Measurements from ENCODE around the gene ATF4. TPM values are rescaled to one million over a fixed set of nuclear protein-coding genes. Genes with fewer than 3 reads are reported as not detected.

ATF4 gene
- total RNA-seq, 4 donors from 2014 or later, result 258 to 714 (median 610) TPM

DNA sequence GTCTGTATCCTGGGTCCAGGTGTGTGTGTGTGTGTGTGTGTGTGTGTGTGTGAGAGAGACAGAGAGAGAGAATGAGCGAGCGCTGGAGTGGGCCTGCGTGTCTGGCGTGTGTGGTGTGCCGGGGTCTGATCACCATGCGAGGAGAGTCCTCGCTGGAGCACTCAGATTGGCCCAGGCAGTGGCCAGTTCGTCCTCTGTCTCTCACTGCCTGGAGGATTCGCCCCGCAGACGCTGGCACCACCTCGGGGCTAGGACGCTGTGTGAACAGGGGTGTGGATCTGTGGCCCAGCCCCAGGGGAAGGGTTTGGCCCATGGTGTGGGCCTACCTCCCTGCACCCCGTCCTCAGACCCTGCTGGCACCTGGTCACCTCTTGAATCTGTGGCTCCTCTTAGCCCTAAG lies 38.6 kb downstream of the ATF4 start:
- TF ChIP-seq, protein P1, sequence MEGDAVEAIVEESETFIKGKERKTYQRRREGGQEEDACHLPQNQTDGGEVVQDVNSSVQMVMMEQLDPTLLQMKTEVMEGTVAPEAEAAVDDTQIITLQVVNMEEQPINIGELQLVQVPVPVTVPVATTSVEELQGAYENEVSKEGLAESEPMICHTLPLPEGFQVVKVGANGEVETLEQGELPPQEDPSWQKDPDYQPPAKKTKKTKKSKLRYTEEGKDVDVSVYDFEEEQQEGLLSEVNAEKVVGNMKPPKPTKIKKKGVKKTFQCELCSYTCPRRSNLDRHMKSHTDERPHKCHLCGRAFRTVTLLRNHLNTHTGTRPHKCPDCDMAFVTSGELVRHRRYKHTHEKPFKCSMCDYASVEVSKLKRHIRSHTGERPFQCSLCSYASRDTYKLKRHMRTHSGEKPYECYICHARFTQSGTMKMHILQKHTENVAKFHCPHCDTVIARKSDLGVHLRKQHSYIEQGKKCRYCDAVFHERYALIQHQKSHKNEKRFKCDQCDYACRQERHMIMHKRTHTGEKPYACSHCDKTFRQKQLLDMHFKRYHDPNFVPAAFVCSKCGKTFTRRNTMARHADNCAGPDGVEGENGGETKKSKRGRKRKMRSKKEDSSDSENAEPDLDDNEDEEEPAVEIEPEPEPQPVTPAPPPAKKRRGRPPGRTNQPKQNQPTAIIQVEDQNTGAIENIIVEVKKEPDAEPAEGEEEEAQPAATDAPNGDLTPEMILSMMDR (IDR thresholded peaks at IDR 0.05), result no peak
- no peak for DNase-seq (ENCODE audit: low spot score)
- ATAC-seq (ENCODE audit: low FRiP score), result no peak

DNA sequence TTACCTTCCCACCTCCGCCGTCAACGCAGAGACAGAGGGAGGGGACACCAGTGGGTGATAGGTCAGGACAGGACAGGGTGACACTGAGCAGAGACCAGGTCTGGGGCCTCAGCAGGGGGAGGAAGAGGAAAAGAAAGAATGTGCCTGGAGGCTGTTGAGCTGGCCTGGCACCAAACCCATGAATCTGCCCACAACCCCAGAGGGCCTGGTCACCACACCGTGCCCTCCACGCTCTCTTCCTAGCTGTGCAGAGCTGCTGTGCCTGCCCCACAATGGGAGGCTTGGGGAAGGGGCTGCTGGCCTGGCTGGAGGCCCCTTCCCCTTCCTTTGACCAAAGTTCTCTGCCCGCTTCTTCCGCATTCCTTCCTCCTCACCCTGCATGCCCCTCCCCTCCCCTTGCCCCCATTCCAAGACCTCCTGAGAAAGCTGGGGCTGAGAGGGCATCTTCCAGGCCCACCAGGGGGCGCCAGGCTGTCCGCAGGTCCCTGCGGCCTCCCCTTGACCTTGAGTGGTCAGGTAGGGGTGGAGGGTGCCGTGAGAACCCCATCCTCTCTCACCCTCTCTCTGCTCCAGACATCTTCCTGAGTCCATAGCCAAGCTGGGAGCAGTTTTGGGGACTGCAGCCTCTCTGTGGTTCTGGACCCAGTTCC lies 39.2 kb downstream of the ATF4 start:
- ATAC-seq (ENCODE audit: low FRiP score), result no peak
- TF ChIP-seq, protein P1 (IDR thresholded peaks at IDR 0.05), result no peak
- no peak for DNase-seq (ENCODE audit: low spot score)

DNA sequence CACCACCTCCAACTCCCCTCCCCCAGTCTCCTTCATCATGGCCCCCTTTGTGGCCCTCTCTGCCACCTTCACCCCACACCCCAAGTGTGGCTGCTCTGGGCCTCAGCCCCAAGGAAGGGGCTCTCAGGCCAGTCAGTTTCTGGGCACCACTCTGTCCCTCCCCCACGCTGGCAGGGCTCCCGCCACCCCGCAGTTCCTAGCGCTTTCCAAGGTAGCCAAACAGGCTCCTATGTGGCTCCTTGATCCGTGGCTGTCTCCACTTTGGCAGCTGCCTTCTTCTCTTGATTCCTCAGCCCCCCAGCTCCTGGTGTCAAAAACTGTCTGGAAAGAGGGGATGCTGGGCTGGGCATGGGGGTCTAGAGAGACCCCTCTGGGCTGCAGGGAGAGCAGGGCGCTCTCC lies 39.8 kb downstream of the ATF4 start:
- DNase-seq (ENCODE audit: low spot score) (no peak), ATAC-seq (ENCODE audit: low FRiP score) (no peak)
- TF ChIP-seq, protein P1 (IDR thresholded peaks at IDR 0.05), result no peak

DNA sequence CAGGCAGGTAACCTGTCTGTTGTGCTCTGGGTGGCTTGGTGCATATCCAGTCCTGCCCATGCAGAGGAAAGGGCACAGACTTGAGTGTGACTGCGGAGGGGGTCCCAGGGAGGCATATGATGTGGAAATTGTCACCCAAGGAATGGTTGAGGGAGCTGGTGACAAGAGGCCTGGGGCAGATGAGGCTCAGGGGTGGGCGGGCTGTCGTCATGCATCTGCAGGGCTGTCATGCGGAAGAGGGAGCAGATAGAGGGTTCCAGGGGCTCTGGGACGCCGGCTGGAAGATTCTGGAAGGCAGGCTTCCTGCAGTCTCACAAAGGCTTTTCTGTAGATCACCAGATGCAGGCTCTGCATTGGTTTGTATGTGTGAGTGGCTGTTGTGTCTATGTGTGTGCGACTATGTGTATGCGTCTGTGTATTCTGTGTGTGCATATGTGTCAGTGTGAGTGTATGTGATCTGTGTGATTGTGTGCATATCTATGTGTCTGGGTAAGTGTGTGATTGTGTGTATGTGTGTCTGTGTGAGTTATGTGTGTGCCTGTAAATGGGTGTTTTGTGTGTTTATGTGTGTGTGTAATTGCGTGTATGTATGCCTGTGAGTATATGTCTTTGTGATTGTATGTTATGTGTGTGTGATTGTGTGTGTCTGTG lies 42.6 kb downstream of the ATF4 start:
- TF ChIP-seq, protein P1 (IDR thresholded peaks at IDR 0.05), result no peak
- DNase-seq (ENCODE audit: low spot score), result no peak
- ATAC-seq (ENCODE audit: low FRiP score), result no peak

DNA sequence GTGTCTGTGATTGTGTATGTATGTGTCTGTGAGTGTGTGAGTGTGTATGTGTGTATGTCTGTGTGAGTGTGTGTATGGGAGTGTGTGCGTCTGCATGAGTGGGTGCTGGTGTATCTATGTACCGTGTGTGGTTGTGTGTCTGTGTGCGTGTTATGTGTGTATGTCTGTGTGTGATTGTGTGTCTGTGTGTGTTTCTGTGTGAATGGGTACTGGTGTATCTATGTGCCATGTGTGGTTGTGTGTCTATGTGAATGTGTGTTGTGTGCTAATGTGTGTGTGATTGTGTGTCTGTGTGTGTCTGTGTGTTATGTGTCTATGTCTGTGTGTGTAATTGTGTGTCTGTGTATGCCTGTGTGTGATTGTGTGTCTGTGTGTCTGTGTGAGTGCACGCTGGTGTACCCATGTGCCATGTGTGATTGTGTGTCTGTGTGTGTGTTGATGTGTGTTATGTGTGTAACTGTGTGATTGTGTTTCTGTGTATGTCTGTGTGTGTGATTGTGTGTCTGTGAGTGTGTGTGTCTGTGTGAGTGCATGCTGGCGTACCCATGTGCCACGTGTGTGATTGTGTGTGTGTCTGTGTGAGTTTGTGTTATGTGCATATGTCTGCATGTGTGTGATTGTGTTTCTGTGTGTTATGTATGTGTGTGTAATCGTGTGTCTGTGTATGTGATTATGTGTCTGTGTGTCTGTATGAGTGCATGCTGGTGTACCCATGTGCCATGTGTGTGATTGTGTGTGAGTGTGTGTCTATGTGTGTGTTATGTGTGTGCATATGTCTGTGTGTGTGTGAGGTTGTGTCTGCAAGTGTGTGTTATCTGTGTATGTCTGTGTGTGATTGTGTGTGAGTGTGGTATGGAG lies 43.4 kb downstream of the ATF4 start:
- TF ChIP-seq, protein P1 (IDR thresholded peaks at IDR 0.05), result no peak
- DNase-seq (ENCODE audit: low spot score) (no peak), ATAC-seq (ENCODE audit: low FRiP score) (no peak)

DNA sequence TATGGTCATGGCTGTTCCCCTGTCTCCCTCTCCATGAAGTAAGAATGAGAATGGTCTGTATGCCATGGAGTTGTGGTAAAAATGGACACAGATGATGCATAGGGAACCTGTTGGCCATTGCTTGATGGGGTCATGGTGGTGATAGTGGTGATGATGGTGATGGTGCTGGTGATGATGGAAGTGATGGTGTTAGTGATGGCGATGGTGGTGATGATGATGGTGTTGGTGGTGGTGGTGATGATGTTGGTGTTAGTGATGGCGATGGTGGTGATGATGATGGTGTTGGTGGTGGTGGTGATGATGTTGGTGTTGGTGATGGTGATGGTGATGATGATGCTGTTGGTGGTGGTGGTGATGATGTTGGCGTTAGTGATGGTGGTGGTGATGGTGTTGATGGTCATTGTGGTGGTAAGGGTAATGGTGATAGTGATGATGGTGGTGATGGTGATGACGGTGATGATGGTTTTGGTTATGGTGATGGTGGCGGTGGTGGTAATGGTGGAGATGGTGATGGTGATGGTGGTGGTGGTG lies 45.1 kb downstream of the ATF4 start:
- DNase-seq (ENCODE audit: low spot score) (no peak), ATAC-seq (ENCODE audit: low FRiP score) (no peak)
- TF ChIP-seq, protein P1 (IDR thresholded peaks at IDR 0.05), result no peak
